HepG2 (cell line): ENCODE data around the gene NOTO. TPM values are rescaled to one million over a fixed set of nuclear protein-coding genes. Genes with fewer than 3 reads are reported as not detected.

Source experiments
- ATAD3A ChIP-seq: sonication (generic); formaldehyde crosslinking; IDR thresholded peaks from 2 replicates; pipeline ENCODE4 v1.4.0; 2020; ENCODE audit warnings: missing genetic modification reagents
- CC2D1A ChIP-seq: sonication (generic); formaldehyde crosslinking; IDR thresholded peaks from 2 replicates; pipeline ENCODE4 v1.8.1; 2023; ENCODE audit warnings: mild to moderate bottlenecking, missing genetic modification reagents
- ELK4 ChIP-seq: sonication (generic); formaldehyde crosslinking; IDR thresholded peaks from 2 replicates; pipeline ENCODE4 v1.9.0; 2021; ENCODE audit warnings: missing genetic modification reagents, borderline replicate concordance
- HNRNPUL1 ChIP-seq: fragments of 200-400 bp; formaldehyde crosslinking; IDR thresholded peaks from 2 replicates; pipeline ENCODE4 v1.6.1; 2017; ENCODE audit warnings: low read depth, mild to moderate bottlenecking, low read length, moderate library complexity
- KLF11 ChIP-seq: IDR thresholded peaks from 2 replicates; pipeline ENCODE4 v1.6.1; 2016; ENCODE audit warnings: missing compliant biosample characterization
- MEIS1 ChIP-seq: sonication (generic); formaldehyde crosslinking; IDR thresholded peaks from 2 replicates; pipeline ENCODE4 v1.9.0; 2021; ENCODE audit warnings: mild to moderate bottlenecking, missing genetic modification reagents, moderate library complexity, borderline replicate concordance
- MTF2 ChIP-seq: sonication (generic); formaldehyde crosslinking; IDR thresholded peaks from 2 replicates; pipeline ENCODE4 v1.5.0; 2020; ENCODE audit warnings: missing genetic modification reagents, borderline replicate concordance
- NAIF1 ChIP-seq: sonication (generic); formaldehyde crosslinking; IDR thresholded peaks from 2 replicates; pipeline ENCODE4 v1.5.0; 2020; ENCODE audit warnings: mild to moderate bottlenecking, missing genetic modification reagents, borderline replicate concordance
- RFX1 ChIP-seq: fragments of 450-650 bp; IDR thresholded peaks from 2 replicates; pipeline ENCODE4 v1.6.1; 2017
- SIX1 ChIP-seq: sonication (generic); formaldehyde crosslinking; IDR thresholded peaks from 2 replicates; pipeline ENCODE4 v1.4.0; 2020; ENCODE audit warnings: missing genetic modification reagents, borderline replicate concordance
- SP5 ChIP-seq: IDR thresholded peaks from 2 replicates; pipeline ENCODE4 v1.6.1; 2016; ENCODE audit warnings: low read depth, borderline replicate concordance
- ZBTB3 ChIP-seq: sonication (generic); formaldehyde crosslinking; IDR thresholded peaks from 2 replicates; pipeline ENCODE4 v1.4.0; 2020; ENCODE audit warnings: low read depth, mild to moderate bottlenecking, moderate library complexity, missing genetic modification reagents, borderline replicate concordance
- ZFP37 ChIP-seq: sonication (generic); formaldehyde crosslinking; IDR thresholded peaks from 2 replicates; pipeline ENCODE4 v1.4.0; 2020; ENCODE audit warnings: missing genetic modification reagents, borderline replicate concordance
- ZMYM2 ChIP-seq: sonication (generic); formaldehyde crosslinking; IDR thresholded peaks from 2 replicates; pipeline ENCODE4 v1.8.0; 2022; ENCODE audit warnings: mild to moderate bottlenecking, missing genetic modification reagents
- ZNF230 ChIP-seq: sonication (generic); formaldehyde crosslinking; IDR thresholded peaks from 2 replicates; pipeline ENCODE4 v1.4.0; 2020; ENCODE audit warnings: mild to moderate bottlenecking, missing genetic modification reagents
- ZNF282 ChIP-seq: fragments of 450-650 bp; IDR thresholded peaks from 2 replicates; pipeline ENCODE4 v1.6.1; 2018; ENCODE audit not compliant: partially characterized antibody
- ZNF484 ChIP-seq: sonication (generic); formaldehyde crosslinking; IDR thresholded peaks from 2 replicates; pipeline ENCODE4 v1.5.1; 2020; ENCODE audit warnings: mild to moderate bottlenecking, low read depth, missing genetic modification reagents, borderline replicate concordance
- ZNF549 ChIP-seq: sonication (generic); formaldehyde crosslinking; IDR thresholded peaks from 2 replicates; pipeline ENCODE4 v1.5.0; 2020; ENCODE audit warnings: missing genetic modification reagents
- ZNF749 ChIP-seq: sonication (generic); formaldehyde crosslinking; IDR thresholded peaks from 2 replicates; pipeline ENCODE4 v1.8.0; 2022; ENCODE audit warnings: mild to moderate bottlenecking, missing genetic modification reagents, moderate library complexity, borderline replicate concordance
- polyA plus RNA-seq, 8 experiments: library from polyadenylated mRNA; depleted of rRNA in 3 of 8; stranded (reverse) in 7 of 8; unstranded in 1 of 8; fragments of >200 nt; fragmentation: Illumina TruSeq in 4 of 8; extraction: Trizol in 4 of 8; gene quantifications; 2 replicates each; pipeline versions ENCODE4 v1.2.1 to v1.2.3, GENCODE V29; 2011 to 2016; ENCODE audit warnings: low read depth in 4 of 8, missing spikeins in 1 of 8, mixed read lengths in 1 of 8; ENCODE audit not compliant: insufficient read depth in 1 of 8
- total RNA-seq, 5 experiments: library from RNA; depleted of rRNA; stranded (reverse); fragments of >200 nt; fragmentation: Illumina TruSeq; extraction: Trizol; gene quantifications; 2 replicates each; pipeline ENCODE4 v1.2.3, GENCODE V29; 2016; ENCODE audit warnings: low read depth in 1 of 5
- TF ChIP-seq, protein P1 (sequence below): IDR thresholded peaks from 2 replicates; pipeline ENCODE4 v1.6.1; 2016; ENCODE audit warnings: control low read depth
- TF ChIP-seq, protein P2 (sequence below): IDR thresholded peaks from 2 replicates; pipeline ENCODE4 v1.6.1; 2012; ENCODE audit warnings: low read depth, low read length, improper control_type of control experiment
- TF ChIP-seq, protein P3 (sequence below): sonication (generic); formaldehyde crosslinking; conservative IDR thresholded peaks from 2 replicates; pipeline ENCODE4 v1.4.0; 2020; ENCODE audit warnings: missing genetic modification reagents
- TF ChIP-seq, protein P4 (sequence below): conservative IDR thresholded peaks from 2 replicates; pipeline ENCODE4 v1.6.1; 2018; ENCODE audit warnings: missing genetic modification reagents

Gene NOTO
- total and polyA plus RNA-seq, 2 of the 13 experiments (the other 11 are each of a cell fraction or from before 2014, with no cell fraction given): not detected

DNA sequence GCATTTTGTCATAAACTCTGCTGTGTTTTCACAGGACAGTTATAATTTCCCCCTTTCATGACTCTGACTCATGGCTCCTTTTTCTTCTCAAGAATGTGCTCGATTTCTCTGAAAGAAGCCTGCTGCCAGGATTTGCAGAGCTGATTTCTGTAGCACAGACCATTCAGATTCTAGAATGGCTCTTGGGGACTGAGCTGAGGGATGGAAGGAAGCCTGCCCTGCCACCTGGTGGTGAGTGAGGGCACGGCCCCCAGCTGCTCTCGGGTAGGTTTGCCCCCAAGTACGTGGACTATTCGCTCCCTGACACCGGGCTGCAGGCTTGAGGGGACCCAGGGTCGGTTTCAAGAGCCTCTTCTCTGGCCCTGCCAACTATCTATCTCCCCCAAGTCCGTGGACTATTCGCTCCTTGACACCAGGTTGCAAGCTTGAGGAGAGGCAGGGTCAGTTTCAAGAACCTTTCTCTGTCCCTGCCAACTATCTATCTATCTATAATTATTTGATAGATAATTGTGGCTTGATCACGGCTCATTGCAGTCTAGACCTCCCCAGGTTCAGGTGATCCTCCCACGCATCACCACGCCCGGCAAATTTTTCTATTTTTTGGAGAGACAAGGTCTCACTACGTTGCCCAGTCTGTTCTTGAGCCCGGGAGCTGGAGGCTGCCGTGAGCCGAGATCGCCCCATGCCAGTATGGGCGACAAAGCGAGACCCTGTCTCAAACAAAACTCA is 10.2 kb downstream of the NOTO start (continued):
- peak; percentile 39; the same call in 1 of the 2 replicates for TF ChIP-seq SIX1 (CRISPR knock-in tag)
- TF ChIP-seq SP5 (CRISPR knock-in tag): no peak
- TF ChIP-seq MEIS1 (CRISPR knock-in tag): peak; percentile 81; the same call in 1 of the 2 replicates
- TF ChIP-seq ZNF230 (CRISPR knock-in tag): 0 out of 2 replicates have a peak, but pooled peaks have one; percentile 34
- no peak for TF ChIP-seq ZNF282
- TF ChIP-seq MTF2: no peak; the same call in 1 of the 2 replicates
- TF ChIP-seq, protein P1, sequence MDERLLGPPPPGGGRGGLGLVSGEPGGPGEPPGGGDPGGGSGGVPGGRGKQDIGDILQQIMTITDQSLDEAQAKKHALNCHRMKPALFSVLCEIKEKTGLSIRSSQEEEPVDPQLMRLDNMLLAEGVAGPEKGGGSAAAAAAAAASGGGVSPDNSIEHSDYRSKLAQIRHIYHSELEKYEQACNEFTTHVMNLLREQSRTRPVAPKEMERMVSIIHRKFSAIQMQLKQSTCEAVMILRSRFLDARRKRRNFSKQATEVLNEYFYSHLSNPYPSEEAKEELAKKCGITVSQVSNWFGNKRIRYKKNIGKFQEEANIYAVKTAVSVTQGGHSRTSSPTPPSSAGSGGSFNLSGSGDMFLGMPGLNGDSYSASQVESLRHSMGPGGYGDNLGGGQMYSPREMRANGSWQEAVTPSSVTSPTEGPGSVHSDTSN (CRISPR knock-in tag): no peak
- 0 out of 2 replicates have a peak, but pooled peaks have one; percentile 22 for TF ChIP-seq ZNF549 (CRISPR knock-in tag)
- TF ChIP-seq, protein P2, sequence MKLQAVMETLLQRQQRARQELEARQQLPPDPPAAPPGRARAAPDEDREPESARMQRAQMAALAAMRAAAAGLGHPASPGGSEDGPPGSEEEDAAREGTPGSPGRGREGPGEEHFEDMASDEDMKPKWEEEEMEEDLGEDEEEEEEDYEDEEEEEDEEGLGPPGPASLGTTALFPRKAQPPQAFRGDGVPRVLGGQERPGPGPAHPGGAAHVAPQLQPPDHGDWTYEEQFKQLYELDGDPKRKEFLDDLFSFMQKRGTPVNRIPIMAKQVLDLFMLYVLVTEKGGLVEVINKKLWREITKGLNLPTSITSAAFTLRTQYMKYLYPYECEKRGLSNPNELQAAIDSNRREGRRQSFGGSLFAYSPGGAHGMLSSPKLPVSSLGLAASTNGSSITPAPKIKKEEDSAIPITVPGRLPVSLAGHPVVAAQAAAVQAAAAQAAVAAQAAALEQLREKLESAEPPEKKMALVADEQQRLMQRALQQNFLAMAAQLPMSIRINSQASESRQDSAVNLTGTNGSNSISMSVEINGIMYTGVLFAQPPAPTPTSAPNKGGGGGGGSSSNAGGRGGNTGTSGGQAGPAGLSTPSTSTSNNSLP: 0 out of 2 replicates have a peak, but pooled peaks have one; percentile 22
- 0 out of 2 replicates have a peak, but pooled peaks have one; percentile 14 for TF ChIP-seq ZFP37 (CRISPR knock-in tag)
- TF ChIP-seq, protein P3, sequence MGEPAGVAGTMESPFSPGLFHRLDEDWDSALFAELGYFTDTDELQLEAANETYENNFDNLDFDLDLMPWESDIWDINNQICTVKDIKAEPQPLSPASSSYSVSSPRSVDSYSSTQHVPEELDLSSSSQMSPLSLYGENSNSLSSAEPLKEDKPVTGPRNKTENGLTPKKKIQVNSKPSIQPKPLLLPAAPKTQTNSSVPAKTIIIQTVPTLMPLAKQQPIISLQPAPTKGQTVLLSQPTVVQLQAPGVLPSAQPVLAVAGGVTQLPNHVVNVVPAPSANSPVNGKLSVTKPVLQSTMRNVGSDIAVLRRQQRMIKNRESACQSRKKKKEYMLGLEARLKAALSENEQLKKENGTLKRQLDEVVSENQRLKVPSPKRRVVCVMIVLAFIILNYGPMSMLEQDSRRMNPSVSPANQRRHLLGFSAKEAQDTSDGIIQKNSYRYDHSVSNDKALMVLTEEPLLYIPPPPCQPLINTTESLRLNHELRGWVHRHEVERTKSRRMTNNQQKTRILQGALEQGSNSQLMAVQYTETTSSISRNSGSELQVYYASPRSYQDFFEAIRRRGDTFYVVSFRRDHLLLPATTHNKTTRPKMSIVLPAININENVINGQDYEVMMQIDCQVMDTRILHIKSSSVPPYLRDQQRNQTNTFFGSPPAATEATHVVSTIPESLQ (CRISPR knock-in tag): 0 out of 2 replicates have a peak, but pooled peaks have one; percentile 47
- no peak for TF ChIP-seq ATAD3A (CRISPR knock-in tag)
- TF ChIP-seq ELK4 (CRISPR knock-in tag): no peak
- no peak for TF ChIP-seq ZNF749
- no peak for TF ChIP-seq ZBTB3
- TF ChIP-seq ZMYM2: no peak
- TF ChIP-seq KLF11 (CRISPR knock-in tag): no peak
- no peak for TF ChIP-seq CC2D1A (CRISPR knock-in tag)
- TF ChIP-seq NAIF1 (CRISPR knock-in tag): peak; percentile 82
- no peak for TF ChIP-seq HNRNPUL1
- TF ChIP-seq, protein P4, sequence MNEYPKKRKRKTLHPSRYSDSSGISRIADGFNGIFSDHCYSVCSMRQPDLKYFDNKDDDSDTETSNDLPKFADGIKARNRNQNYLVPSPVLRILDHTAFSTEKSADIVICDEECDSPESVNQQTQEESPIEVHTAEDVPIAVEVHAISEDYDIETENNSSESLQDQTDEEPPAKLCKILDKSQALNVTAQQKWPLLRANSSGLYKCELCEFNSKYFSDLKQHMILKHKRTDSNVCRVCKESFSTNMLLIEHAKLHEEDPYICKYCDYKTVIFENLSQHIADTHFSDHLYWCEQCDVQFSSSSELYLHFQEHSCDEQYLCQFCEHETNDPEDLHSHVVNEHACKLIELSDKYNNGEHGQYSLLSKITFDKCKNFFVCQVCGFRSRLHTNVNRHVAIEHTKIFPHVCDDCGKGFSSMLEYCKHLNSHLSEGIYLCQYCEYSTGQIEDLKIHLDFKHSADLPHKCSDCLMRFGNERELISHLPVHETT (CRISPR knock-in tag): no peak
- no peak for TF ChIP-seq ZNF484 (CRISPR knock-in tag)
- TF ChIP-seq RFX1: no peak
